ENCODE results near the gene PACSIN1.

The PACSIN1 gene

DNA sequence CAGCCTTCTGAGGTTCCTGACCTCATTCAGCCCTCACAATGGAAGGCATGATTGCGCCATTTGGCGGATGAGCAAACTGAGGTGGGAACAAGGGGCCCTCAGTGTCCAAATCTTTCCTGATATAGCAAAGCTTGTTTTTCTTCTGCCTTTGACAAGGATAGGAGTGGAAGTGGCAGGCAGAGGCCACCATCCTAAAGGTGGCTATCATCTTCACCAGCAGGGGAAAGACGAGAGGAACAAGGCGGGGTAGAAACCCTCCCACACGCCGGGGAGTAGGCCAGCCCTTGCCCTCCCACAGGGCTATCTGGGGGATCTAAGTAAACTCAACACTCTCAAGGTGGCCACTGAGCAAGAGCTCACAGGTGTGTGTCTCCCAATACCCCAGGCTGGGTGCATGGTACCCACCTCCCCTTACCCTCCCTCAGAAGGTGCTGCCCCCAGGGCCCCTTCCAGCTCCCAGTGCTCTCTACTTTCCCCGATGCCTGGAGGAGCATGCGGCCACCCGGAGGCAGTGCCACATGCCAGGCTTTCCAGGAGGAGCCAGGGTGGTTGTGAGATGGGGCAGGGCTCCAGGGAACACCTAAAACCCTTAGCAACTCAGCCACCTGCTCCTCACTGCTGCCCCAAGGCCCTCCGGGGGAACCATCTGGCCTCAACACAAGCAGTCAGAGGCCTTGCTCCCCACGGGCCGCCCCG, 79.0 kb downstream of the PACSIN1 start:
- no peak for DNase-seq (ENCODE audit: low read depth in 2 of 2)

DNA sequence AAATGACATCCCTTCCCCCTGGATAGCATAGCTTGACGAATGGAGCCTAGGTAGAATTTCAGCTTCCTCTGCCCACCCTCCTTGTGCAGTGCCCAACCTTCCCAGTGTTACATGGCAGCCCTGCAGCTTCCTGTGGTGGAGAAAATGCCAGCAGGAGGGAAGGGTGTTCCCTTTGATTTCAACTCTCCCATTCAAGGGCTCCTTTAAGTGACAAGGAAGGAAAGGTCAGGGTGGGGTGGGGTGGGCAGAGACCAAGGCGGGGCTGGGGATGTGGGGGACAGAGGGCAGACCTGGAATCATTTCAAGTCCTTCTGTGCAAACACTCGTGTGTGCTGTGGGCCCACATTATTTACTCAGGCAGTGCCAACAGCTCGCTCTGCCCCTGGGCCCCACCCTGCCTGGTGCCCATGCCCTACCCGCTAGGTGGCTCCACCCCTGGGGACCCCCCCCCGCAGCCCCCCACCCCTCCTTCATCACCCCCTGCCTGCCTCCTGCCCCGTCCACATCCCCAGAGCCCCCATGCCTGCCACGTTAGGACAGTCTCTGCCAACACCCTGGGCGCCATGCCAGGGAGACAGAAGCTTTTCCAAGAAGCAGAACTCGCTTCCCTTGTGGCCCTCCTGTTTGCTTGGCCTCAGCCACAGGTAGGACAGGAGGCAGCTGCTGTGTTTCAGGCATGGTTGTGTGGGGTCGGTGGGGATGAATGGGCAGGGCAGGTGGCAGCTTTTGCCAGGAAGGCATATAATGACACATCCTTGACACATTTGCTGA, 80.9 kb downstream of the PACSIN1 start:
- DNase-seq (ENCODE audit: low read depth in 2 of 2), result no peak

DNA sequence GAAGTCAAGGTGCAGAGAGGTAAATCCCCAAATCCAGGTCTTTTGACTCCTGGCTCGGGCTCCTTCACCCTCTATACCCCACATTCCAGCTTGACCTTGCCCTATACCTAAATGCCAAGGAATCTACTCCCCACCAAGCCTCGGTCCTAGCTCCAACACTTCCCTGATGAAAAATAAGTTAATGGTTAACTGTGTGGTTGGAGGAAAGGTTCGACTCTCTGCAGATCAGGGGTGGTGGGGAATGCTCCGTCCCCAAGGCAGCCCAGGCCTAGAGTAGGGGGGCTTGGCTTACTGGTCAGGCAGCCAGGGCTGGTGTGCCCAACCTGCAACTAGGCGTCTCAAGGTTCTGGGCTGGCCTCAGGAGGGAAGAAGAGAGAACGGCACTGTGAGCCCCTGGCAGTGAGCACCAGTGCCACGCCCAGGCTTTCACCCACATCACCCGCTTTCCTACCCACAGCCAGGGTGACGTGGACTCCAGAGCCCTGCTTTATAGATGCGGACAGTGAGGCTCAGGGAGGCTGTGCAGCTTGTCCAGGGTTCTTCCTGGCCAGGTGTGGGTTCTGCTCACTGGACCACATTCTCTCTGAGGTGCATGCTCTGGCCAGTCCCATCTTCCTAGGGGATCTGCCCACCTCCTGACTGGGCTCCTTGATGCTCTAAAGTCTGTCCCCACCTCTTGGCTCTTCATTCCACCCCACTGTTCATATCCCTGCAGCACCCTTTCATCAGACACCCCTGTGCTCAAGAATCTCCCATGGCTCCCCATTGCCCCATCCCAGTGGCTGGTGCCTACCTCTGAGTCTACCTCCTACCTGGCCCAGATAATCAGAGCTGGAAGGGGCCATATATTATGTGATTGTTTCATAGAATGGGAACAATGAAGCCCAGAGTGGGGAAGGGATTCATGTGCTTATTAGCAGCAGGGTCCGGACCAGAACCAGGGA, 82.1 kb downstream of the PACSIN1 start:
- DNase-seq (ENCODE audit: low read depth in 2 of 2), result no peak

DNA sequence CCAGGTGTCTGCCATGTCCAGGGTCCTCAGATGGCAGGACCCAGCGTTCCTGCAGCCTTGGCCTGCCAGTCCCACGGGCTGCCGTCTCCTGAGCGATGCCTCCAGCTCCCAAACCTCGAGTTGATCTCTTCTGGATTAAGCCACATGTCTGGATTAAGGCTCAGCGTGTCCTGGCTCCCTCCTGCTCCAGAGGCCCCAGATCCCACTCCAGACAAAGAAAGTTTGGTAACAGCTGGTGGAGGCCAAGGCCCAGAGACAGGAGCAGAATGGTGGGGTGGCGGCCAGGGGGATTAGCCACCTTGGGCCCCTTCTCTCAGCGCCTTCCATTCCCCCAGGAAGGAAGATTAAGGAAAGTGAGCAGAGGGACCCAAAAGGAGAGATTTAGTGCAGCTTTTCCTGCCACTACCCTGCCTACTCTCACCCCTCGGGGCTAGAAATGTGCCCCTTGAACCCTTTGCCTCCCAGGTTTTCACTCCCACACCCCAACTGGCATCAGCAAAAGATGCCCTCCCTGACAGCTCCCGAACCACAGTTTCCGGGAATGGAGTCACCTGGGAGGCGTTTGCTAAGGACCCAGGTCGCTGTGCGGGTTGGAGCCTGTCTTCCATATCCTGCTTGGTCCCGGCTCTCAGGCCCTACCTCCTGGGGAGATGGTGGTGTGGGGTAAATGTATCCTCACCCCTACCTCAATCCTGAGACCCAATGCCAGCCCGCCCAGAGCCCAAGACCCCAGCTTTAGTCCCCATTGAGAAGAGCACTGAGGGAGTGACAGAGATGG, 83.3 kb downstream of the PACSIN1 start:
- no peak for DNase-seq (ENCODE audit: low read depth in 2 of 2)

DNA sequence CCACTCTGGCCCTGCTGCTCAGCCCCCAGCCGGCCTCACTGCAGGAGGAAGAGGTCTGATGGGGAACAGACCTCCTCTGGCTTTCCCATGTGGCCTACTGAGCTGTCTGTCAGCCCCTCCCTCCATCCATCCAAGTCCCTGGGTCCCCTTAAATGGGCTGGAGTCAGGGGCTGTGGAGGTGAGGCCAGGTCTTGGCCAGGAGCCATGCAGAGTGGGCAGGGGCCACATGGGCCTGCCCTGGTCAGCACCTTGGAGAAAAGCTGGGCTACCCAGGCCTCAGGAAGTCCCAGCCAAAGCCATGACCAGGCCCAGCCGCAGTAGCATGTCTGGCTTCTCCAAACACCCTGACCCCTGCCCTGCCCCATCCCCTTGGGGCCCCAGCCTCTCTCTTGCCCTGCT, 83.9 kb downstream of the PACSIN1 start:
- no peak for DNase-seq (ENCODE audit: low read depth in 2 of 2)

DNA sequence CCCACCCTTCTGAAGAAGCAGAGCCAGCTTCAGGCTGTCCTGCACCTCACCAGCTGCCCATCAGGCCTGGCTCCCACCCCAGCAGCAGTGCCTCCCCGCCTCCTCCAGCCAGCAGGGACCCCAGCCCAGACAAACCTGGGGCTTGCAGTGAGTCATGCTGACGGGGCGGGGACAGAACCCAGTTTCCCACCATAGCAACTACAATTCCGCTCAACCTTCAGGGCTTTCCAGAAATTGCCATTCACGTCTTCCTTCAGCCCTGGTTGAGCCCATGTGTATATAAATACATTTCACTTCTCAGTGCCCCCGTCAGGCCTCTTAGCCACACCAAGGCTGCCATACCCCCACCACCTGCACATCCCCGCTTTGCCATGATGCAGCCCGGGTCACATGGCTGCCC, 85.8 kb downstream of the PACSIN1 start:
- DNase-seq (ENCODE audit: low read depth in 2 of 2), result no peak

DNA sequence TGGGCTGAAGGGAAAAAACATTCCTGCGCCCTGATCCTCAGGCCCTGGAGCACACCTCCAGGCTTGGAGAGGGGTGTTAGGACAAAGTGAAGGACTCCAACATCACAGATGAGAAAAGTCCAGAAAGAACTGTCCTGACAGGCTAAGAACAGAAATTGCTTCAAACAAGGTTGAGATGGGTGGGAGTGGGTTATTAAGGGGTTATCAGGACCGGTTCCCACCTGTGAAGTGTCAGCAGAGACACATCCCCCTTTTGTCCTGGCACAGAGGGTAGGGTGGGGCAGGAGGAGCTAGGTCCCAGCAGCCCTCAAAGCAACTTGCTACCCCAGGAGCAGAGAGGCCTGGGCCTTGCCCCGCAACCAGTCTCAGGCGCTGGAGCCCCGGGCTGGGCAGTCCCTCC, 86.7 kb downstream of the PACSIN1 start:
- DNase-seq (ENCODE audit: low read depth in 2 of 2), result no peak

DNA sequence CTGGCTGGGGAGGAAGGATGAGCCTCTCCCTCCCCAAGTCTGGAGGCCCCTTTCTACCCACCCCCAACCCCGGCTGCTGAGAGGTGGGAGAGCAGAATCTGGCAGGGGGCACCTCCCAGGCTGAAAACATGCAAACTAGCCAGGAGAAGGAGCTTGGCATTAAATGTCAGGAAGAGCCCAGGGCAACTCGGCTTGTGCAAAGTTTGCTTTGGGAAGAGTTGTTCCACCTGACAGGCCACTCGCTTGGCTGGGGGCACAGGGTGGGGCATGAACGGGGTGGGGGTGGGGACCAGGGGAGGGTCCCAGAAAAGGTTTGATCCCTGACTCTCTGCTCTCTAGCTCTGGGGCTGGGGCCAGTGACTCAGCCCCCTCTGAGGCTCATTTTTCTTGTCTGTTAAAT, 87.3 kb downstream of the PACSIN1 start:
- DNase-seq (ENCODE audit: low read depth in 2 of 2), result no peak

DNA sequence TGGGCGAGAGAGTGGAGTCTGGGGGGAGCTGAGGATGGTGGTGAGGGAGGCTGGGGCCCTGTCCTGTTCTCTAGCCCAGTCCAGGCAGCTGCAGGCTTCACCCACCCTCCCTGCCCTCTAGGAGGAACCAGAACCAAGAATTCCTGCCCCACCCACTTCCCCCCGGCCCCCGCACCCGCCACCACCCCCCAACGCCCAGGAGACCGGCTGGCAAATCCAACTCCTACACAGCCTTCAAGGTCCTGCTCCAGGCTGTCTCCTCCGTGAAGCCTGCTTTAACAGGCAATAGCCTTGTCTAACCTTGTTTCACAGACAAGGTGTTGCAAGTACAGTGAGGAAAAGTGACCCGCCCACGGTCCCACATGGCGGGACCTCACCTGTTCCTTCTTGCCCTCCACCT, 87.9 kb downstream of the PACSIN1 start:
- no peak for DNase-seq (ENCODE audit: low read depth in 2 of 2)

DNA sequence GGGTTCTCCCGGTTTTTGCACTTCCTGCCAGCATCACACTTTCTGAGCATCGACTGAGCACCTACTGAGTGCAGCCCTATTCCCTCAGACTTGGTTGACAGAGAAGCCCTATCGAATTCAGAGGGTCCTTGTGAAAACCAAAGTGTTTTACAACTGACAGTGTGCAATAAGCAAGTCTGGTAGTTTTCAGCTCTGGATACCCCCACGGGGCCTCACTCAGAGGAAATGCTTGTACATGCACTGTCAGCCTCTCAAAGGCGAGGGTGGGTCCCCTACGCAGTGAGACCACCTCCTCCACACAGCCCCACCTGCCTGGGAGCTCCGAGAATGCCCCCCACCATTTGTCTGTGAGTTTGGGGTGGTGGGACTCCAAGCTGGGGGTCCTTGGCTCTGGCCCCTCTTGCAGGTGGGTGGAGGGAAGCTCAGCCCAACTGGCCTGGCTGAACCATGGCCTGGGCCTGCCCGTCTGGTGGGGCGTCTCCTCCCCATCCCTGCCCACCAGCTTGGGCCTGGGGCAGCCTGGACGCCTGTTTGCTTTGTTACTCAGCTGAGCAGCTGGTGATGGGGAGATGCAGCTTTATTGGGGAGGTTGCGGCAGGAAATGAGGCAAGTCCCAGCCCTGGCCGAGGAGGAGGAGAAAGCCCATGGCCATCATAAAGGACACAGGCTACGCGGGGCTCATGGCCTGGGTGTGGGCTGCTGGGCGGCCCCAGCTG, 88.6 kb downstream of the PACSIN1 start:
- DNase-seq (ENCODE audit: low read depth in 2 of 2), result no peak

DNA sequence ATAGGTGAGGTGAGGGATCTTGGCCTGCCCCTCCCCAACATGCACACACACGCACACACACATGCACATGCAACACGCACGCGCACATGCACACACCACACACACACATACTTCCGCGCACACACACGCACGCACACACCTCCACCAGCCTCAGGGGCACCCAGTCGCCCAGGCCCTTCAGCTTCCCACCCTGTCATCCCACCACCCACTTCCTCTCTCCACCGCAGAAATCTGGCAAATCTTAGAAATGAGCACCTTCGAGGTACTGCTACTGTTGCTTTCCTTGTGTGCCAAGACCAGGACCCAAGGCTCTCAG, 89.1 kb downstream of the PACSIN1 start:
- no peak for DNase-seq (ENCODE audit: low read depth in 2 of 2)

DNA sequence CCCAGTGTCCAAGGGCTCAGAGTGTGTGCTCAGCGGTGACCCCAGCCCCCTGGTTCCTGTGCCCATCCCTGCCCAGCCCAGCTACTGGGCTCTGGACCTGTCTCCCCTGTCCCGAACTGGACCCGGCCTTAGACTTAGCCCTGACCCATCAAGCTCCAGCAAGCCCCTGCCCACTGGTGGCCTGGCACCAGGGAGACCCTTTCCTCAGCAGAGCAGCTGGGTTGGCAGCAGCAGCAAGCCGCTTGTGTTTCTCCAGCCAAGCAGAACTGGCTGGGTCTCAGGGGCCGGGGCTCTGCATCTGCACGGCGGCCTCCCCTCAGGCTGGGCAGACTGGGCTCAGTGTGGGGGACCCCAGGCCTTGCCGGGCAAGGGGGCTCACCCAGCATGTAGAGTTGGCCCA, 89.5 kb downstream of the PACSIN1 start:
- no peak for DNase-seq (ENCODE audit: low read depth in 2 of 2)

DNA sequence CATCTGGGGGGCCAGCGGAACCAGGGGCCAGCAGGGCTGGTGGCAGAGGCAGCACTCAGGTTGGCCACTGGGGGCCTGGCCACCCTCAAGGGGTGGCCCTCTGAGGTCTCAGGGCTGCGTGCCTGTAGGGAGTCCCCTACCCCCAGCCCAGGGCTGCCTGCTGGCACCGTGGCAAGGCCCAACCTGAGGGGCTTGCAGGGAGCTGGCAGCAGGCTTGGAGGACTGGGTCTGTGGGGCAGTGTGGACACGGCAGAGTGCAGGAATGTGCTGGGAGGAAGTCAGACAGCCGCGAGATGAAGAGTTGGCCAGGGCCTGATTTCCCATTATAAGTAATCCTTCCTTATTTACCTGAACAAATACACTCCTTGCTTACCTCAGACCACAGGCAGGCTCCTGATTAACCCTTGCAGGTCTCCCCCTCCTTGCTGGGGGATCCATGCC, 90.2 kb downstream of the PACSIN1 start, which contains the start of gene SPDEF:
TSS of gene SPDEF (minus strand) at position 299 of the 441 bp plus-strand sequence. CDS start 11,874 bp downstream, outside the sequence.
- DNase-seq (ENCODE audit: low read depth in 2 of 2), result no peak

DNA sequence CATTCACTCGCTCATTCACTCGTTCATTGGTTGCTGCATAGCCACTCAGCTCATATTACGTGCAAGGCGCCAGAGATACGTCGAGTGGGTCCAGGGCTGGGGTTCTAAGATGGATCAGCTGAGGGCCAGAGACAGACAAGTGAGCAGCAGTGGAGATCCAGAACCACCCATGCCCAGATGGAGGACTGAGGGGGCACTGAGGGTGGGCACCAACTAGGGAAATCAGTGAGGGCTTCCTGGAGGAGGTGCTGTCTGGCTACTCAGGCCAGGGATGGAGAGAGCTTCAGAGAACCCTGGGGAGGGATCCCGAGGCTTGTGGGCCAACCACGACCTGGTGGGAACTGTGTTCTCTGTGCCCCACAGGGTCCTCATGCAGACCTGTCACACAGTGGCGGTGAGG, 90.6 kb downstream of the PACSIN1 start:
- DNase-seq (ENCODE audit: low read depth in 2 of 2), result no peak

DNA sequence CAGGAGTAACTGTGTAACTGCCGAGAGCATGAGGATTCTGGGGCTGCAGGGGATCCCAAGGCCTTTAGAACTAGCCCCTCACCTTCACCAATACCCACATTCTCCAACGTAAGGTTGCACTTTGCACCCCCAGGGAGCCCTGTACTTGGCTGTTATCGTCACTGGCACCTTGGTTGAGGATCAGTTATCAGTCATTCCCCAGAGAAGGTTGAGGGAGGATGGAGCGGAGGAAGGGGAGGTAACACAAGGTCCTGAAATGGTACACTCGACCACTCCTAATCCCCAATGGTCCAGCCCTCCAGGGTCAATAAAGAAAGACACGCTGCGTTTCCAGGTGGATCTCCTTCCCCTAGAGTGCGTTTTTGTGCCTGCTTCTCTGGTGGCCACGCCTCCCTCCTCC, 91.4 kb downstream of the PACSIN1 start:
- no peak for DNase-seq (ENCODE audit: low read depth in 2 of 2)

DNA sequence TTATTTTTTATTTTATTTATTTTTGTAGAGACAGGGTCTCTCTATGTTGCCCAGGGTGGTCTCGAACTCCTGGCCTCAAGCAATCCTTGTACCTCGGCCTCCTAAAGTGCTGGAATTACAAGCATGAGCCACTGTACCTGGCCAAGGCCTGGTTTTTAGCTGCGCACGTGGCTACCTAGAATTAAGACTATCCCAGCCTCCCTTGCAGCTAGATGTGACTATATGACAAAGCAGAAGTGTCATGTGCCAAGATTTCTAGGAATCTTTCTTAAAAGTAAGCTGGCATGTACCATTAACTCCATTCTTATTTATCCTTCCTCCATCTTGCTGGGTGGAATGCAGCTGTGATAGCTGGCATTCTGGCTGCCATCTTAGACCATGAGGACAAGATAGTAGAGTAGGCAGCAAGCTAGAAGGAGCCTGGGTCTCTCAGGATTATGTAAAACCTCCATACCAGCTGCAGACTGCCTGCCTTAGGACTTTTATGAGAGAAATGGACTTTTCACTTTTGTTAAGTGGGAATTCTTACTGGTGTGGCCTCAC, 92.4 kb downstream of the PACSIN1 start:
- no peak for DNase-seq (ENCODE audit: low read depth in 2 of 2)

DNA sequence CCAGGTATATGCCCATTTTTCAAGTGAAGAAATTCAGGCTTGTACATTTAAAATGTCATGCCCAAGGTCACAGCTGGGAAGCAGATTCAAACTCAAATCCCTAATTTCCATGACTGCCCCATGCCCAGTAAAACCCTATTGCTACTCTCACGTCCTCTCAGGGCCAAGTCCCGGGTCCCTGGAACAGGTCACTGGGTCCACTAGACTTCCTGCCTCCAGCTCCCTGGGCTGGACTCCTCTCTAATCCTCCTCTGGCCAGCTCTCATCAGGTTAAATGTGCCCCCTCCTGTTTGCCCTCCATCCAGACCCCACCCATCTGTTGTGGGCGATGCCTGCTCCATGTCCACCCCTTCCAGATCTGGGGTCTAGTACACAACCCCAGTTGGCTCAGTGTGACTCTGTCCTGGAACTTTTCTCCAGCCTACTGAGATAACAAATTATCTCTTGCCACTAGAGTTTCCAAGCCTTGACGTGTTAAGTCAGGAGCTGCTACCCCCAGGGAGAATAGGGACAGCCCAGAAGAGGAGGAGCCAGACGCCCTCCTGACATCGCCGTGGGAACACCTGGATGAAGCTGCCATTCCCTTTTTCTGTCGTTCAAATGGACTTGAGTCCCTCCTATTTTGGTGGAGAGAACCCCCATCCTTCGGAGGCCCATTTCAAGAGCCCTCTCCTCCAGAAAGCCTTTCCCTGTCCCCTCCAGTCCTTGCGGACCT, 93.9 kb downstream of the PACSIN1 start:
- no peak for DNase-seq (ENCODE audit: low read depth in 2 of 2)

DNA sequence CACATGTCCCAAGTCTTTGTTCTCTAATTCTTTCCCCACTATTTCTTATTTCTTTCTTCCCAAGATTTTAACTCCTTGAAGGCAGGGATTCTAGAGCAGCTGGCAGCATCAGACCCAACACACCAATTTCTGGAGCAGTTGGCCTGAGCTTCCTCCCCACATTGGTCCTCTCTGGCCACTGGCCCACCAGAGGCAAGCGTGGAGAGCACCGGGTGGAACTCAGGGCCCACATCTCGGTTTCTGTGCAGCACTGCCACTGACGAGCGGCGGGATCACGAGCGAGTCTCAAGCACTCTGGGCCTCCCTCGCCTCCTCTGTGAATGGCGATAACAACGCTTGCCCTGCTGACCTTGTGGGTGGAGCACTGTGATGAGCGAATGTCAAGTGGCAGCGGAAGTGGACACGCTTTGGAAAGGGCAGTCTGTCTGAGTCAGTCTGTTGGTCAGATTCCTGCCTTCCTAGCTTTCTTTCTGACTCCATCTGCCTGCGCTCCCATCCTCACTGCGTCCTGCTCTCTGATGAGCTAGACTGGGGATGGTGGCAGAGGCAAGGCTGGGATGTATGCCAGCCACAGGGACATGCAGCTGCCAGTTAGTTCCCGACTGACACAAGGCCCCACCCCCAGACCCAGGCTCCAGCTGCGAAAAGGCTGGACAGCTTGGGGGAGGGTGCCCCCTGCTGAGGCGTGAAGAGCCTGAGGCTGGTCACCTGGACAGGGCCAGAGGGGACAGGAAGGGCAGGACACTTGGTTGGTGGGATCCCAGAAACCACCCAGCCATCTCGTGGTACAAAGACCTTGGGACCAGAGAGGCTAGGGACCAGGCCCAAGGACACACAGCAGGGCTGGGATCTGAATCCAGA, 94.7 kb downstream of the PACSIN1 start:
- DNase-seq (ENCODE audit: low read depth in 2 of 2), result no peak

DNA sequence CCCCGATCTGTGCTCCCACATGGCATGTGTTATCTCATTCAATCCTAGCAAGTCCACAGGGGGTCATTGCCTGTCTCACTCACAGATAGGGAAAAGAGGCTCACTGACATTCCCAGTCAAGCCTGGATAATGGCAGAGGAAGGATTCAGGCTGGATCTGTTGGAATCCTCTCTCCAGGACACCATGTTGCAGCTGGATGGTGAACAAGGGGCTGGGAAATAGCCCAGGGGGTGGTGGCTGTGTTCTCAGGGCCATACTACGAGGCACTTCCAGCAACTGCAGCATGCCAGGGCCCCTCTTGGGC, 95.3 kb downstream of the PACSIN1 start:
- DNase-seq (ENCODE audit: low read depth in 2 of 2), result no peak
